Kasumi-1 (cell line): ENCODE measurements around the gene ZNF248.
"Not testable (repeated sequence)": the region's sequence is repeated elsewhere in the genome, so short reads cannot be mapped to it uniquely, and the experiment has no call there.

Experiments
- DNase-seq, 2 experiments: peaks; one replicate each; lab custom pipeline; 2025; lab: John Stamatoyannopoulos, UW

Gene ZNF248

GRCh38 chr10:37741831-37742230 lies 115.6 kb downstream of the ZNF248 start:
- DNase-seq: no peak

- no peak for DNase-seq
Observed at GRCh38 chr10:37739181-37739580, 118.2 kb downstream of the ZNF248 start.

GRCh38 chr10:37738241-37738640 lies 119.2 kb downstream of the ZNF248 start:
- DNase-seq: not testable (repeated sequence)

- no peak for DNase-seq
Observed at GRCh38 chr10:37737336-37737735, 120.1 kb downstream of the ZNF248 start.

- no peak for DNase-seq
Observed at GRCh38 chr10:37736120-37736519, 121.3 kb downstream of the ZNF248 start.

- DNase-seq: no peak
Observed at GRCh38 chr10:37734971-37735370, 122.4 kb downstream of the ZNF248 start.
